BLaER1 treated with 17β-estradiol and CSF1 and Interleukin-3, amounts not matched to agents 10 nM and 100 nM (cell line): Measurements from ENCODE around the gene AMZ1.

Experiments used
- H3K27ac ChIP-seq, 11 experiments: shearing (Covaris generic); formaldehyde crosslinking; 2 replicates each; pipeline ENCODE4 v1.8.1; 2022
- H3K27me3 ChIP-seq, 11 experiments: shearing (Covaris generic); formaldehyde crosslinking; 2 replicates each; pipeline ENCODE4 v1.8.1; 2022
- H3K36me3 ChIP-seq, 11 experiments: shearing (Covaris generic); formaldehyde crosslinking; 2 replicates each; pipeline ENCODE4 v1.8.1; 2022
- H3K4me1 ChIP-seq, 10 experiments: shearing (Covaris generic); formaldehyde crosslinking; 2 replicates each; pipeline ENCODE4 v1.8.1; 2022
- H3K4me2 ChIP-seq, 11 experiments: shearing (Covaris generic); formaldehyde crosslinking; 2 replicates each; pipeline ENCODE4 v1.8.1; 2022
- H3K4me3 ChIP-seq, 10 experiments: shearing (Covaris generic); formaldehyde crosslinking; 2 replicates each; pipeline ENCODE4 v1.8.1; 2022
- H3K9ac ChIP-seq, 11 experiments: shearing (Covaris generic); formaldehyde crosslinking; 2 replicates each; pipeline ENCODE4 v1.8.1; 2022
- H3K9me3 ChIP-seq, 11 experiments: shearing (Covaris generic); formaldehyde crosslinking; replicated peaks in 1 of 11; 2 replicates each; pipeline ENCODE4 v1.8.1; 2022
- H4K20me1 ChIP-seq, 11 experiments: shearing (Covaris generic); formaldehyde crosslinking; 2 replicates each; pipeline ENCODE4 v1.8.1; 2022
- Cebpa-rat ChIP-seq, 11 experiments: shearing (Covaris generic); IDR thresholded peaks; 2 replicates each; pipeline ENCODE4 v1.8.1; 2022

Gene AMZ1

GRCh38 chr7:2687881-2688318 is at the start of gene AMZ1:
AMZ1 (plus strand) TSS chr7:2688202; CDS start chr7:2700452, 12,250 bp downstream.
- Histone ChIP-seq H3K4me3 (peak within 1 kb of the TSS; percentile 14 to 54 (median 33); a peak in 13 of 20 replicates), H3K4me2 (peak within 1 kb of the TSS; percentile 64 to 87 (median 76))
- no peak for TF ChIP-seq Cebpa-rat (IDR thresholded peaks at IDR 0.05)

GRCh38 chr7:2638224-2638991 is 49.6 kb upstream of the AMZ1 start:
- Histone ChIP-seq H4K20me1 (peaks cover 54 to 91% (median 74%) of the 10 kb centered on the region in 11 experiments), H3K27ac (peak overlapping the region; percentile 77 to 98 (median 92); a peak in 21 of 22 replicates)

More at GRCh38 chr7:2687881-2688318, at the start of gene AMZ1:
- H4K20me1 ChIP-seq, result peaks cover 0 to 37% (median 13%) of the 10 kb centered on the region in 11 experiments; a peak in 12 of 22 replicates
- peaks cover 51 to 57% (median 55%) of the 10 kb centered on the region in 11 experiments for H3K27me3 ChIP-seq
- H3K9me3 ChIP-seq, result no peaks in the 10 kb centered on the region
- no peak within 1 kb of the TSS; a peak in 1 of 22 replicates for H3K9ac ChIP-seq
- no peak within 1 kb of the TSS for H3K27ac ChIP-seq
- H3K4me1 ChIP-seq, result peaks cover 40 to 59% (median 47%) of the 10 kb centered on the region in 10 experiments
- H3K36me3 ChIP-seq, result no peaks in the 10 kb centered on the region

DNA sequence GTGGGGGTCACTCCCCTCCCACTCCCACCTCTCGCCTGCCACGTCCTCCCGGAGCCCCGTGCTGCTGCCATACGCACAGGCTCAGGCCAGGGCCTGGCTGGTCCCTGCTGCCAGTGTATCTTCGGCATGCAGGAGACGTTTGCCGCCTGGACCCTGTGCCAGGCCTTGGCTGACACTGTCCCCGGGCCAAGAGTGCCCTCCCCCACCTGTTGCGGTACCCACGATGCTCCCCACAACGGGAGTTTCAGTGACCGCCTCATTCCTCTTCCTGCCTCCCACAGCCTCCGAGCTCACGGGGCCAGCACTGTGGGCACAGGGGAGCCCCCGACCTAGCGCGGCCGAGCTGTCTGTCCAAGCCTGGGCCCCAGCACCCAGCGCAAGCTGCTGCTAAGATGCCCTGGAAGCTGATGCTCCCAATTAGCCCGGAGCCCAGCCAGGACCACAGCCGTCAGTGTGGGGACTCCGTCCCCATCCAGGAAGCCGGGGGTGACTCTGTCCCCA is 48.8 kb upstream of the AMZ1 start:
- Histone ChIP-seq H3K27ac (peak overlapping the region; percentile 77 to 98 (median 92)), H3K4me2 (peak overlapping the region; percentile 90 to 100 (median 98)), H3K4me3 (peak overlapping the region in 4 of 10 experiments; percentile 46 to 98 (median 58); a peak in 8 of 20 replicates), H3K27me3 (no peaks in the 10 kb centered on the region), H3K4me1 (peaks cover 99 to 100% (median 99%) of the 10 kb centered on the region in 10 experiments), H3K9ac (peak overlapping the region; percentile 70 to 97 (median 80); a peak in 21 of 22 replicates), H3K36me3 (peaks cover 15 to 36% (median 23%) of the 10 kb centered on the region in 11 experiments; a peak in 20 of 22 replicates), H4K20me1 (peaks cover 46 to 91% (median 74%) of the 10 kb centered on the region in 11 experiments), H3K9me3 (no peaks in the 10 kb centered on the region)
- TF ChIP-seq Cebpa-rat (IDR thresholded peaks at IDR 0.05), result no peak

More at GRCh38 chr7:2638224-2638991, 49.6 kb upstream of the AMZ1 start:
- TF ChIP-seq Cebpa-rat (IDR thresholded peaks at IDR 0.05), result no peak
- peaks cover 93 to 100% (median 99%) of the 10 kb centered on the region in 10 experiments for H3K4me1 ChIP-seq
- peak overlapping the region; percentile 70 to 97 (median 80) for H3K9ac ChIP-seq
- H3K27me3 ChIP-seq, result no peaks in the 10 kb centered on the region
- peak overlapping the region; percentile 37 to 98 (median 49); a peak in 16 of 20 replicates for H3K4me3 ChIP-seq
- peaks cover 15 to 38% (median 23%) of the 10 kb centered on the region in 11 experiments; a peak in 20 of 22 replicates for H3K36me3 ChIP-seq
- no peaks in the 10 kb centered on the region for H3K9me3 ChIP-seq
- H3K4me2 ChIP-seq, result peak overlapping the region; percentile 90 to 100 (median 98)

- H3K9me3 ChIP-seq, result no peaks in the 10 kb centered on the region
- peak overlapping the region; percentile 77 to 98 (median 92) for H3K27ac ChIP-seq
- H3K9ac ChIP-seq, result peak overlapping the region; percentile 70 to 97 (median 80)
- H4K20me1 ChIP-seq, result peaks cover 41 to 92% (median 75%) of the 10 kb centered on the region in 11 experiments
- peaks cover 12 to 32% (median 22%) of the 10 kb centered on the region in 11 experiments; a peak in 20 of 22 replicates for H3K36me3 ChIP-seq
- no peaks in the 10 kb centered on the region for H3K27me3 ChIP-seq
- peak overlapping the region; percentile 90 to 100 (median 98) for H3K4me2 ChIP-seq
- TF ChIP-seq Cebpa-rat (IDR thresholded peaks at IDR 0.05), result no peak
- H3K4me3 ChIP-seq, result peak overlapping the region in 5 of 10 experiments; percentile 46 to 98 (median 57); a peak in 7 of 20 replicates
- peaks cover 99 to 100% (median 100%) of the 10 kb centered on the region in 10 experiments for H3K4me1 ChIP-seq
Measured at GRCh38 chr7:2639695-2640481, 48.1 kb upstream of the AMZ1 start.

DNA sequence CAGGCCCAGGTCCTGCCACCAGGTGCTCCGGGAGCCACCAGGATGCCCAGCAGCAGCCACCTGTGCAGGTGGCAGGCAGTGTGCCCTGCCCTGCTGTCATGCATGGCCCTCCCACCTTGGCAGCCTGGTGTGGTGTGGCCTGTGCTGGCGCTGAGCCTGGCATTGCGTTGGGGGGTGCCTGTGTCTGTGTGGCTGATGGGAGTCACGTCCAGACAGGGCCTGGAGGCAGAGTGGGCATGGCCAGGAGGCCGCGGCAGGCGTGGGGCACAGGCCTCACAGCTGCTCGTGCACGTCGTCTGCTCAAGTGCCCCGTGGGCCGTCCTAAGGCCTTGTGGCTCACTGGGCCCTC is 47.5 kb upstream of the AMZ1 start:
- peak overlapping the region; percentile 70 to 97 (median 80) for H3K9ac ChIP-seq

DNA sequence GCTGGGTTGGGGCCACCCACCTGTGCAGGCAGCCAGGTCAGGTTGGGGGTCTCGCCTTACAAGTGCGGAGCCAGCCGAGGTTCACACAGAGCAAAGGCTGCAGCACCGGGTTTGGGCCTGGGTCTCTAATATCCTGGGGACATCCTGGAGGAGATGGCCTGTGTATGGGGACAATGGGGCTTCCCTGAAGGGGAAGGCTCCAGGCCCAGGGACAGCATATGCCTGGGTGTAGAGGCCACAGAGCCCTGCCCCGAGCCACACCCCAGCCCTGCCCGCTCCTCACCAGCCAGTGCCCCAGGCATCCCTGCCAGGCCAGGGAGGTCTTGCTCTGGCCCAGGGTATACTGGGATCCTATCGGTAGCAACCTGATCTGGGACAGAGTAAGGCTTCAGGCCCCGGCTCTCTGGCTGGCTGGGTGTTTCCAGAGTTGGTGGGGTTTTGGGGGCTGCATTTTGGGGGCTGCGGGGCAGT is 47.1 kb upstream of the AMZ1 start:
- Histone ChIP-seq H3K27me3 (no peaks in the 10 kb centered on the region), H4K20me1 (peaks cover 31 to 92% (median 73%) of the 10 kb centered on the region in 11 experiments), H3K4me3 (peak overlapping the region in 9 of 10 experiments; percentile 21 to 98 (median 51); a peak in 16 of 20 replicates), H3K27ac (peak overlapping the region; percentile 77 to 98 (median 92)), H3K4me1 (peaks cover 99 to 100% (median 100%) of the 10 kb centered on the region in 10 experiments), H3K9ac (peak overlapping the region; percentile 70 to 97 (median 80)), H3K36me3 (peaks cover 2 to 22% (median 12%) of the 10 kb centered on the region in 11 experiments; a peak in 16 of 22 replicates), H3K4me2 (peak overlapping the region; percentile 90 to 100 (median 98)), H3K9me3 (no peaks in the 10 kb centered on the region)
- no peak for TF ChIP-seq Cebpa-rat (IDR thresholded peaks at IDR 0.05)

More for the DNA sequence above, 47.5 kb upstream of the AMZ1 start:
- Histone ChIP-seq H3K36me3 (peaks cover 6 to 26% (median 16%) of the 10 kb centered on the region in 11 experiments; a peak in 18 of 22 replicates), H3K27me3 (no peaks in the 10 kb centered on the region), H3K27ac (peak overlapping the region; percentile 77 to 98 (median 92)), H3K4me1 (peaks cover 99 to 100% (median 100%) of the 10 kb centered on the region in 10 experiments), H4K20me1 (peaks cover 35 to 92% (median 75%) of the 10 kb centered on the region in 11 experiments), H3K9me3 (no peaks in the 10 kb centered on the region), H3K4me2 (peak overlapping the region; percentile 90 to 100 (median 98)), H3K4me3 (peak overlapping the region in 9 of 10 experiments; percentile 21 to 98 (median 51); a peak in 10 of 20 replicates)
- no peak for TF ChIP-seq Cebpa-rat (IDR thresholded peaks at IDR 0.05)

GRCh38 chr7:2641406-2642393 is 46.3 kb upstream of the AMZ1 start:
- peak overlapping the region; percentile 70 to 97 (median 80) for H3K9ac ChIP-seq
- no peaks in the 10 kb centered on the region for H3K9me3 ChIP-seq
- no peaks in the 10 kb centered on the region for H3K27me3 ChIP-seq
- TF ChIP-seq Cebpa-rat (IDR thresholded peaks at IDR 0.05), result peak in 6 of 11 experiments; percentile 35 to 75 (median 70); a peak in 8 of 22 replicates
- peaks cover 23 to 92% (median 73%) of the 10 kb centered on the region in 11 experiments for H4K20me1 ChIP-seq
- peaks cover 99 to 100% (median 100%) of the 10 kb centered on the region in 10 experiments for H3K4me1 ChIP-seq
- H3K36me3 ChIP-seq, result peaks cover 0 to 26% (median 14%) of the 10 kb centered on the region in 11 experiments; a peak in 14 of 22 replicates
- peak overlapping the region; percentile 77 to 98 (median 92) for H3K27ac ChIP-seq
- H3K4me2 ChIP-seq, result peak overlapping the region; percentile 90 to 100 (median 98)
- peak overlapping the region in 9 of 10 experiments; percentile 35 to 98 (median 51); a peak in 19 of 20 replicates for H3K4me3 ChIP-seq
